ENCODE results near the gene NKAPD1.

DNA sequence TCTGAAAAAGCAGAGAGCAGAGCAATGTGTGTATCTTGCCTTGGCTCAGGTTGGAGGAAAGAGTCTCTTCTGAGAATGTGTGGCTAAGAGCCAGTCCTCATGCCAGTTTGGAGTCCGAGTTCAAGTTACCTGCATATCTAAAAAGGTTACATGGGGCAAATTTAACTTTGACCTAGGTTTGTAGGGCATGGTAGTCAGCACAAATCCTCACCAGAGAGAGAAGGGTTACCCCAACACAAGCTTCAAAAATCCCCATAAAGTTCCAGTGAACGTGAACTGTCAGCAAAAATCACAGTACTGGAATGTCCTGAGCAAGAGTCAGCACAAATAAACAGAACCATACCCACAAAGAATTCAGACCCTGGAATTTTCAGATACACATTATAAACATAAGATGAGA, 26.4 kb downstream of the NKAPD1 start:
- TF ChIP-seq YY1 (IDR thresholded peaks at IDR 0.05; ENCODE audit: insufficient read depth, insufficient read length) = no peak
- no peak for TF ChIP-seq ZNF274 (IDR thresholded peaks at IDR 0.05; ENCODE audit: low read depth, low read length)
- no peak for TF ChIP-seq SUZ12 (IDR thresholded peaks at IDR 0.05; ENCODE audit: extremely low read depth, insufficient read depth, insufficient read length)

Data from NT2/D1 (cell line).